HUDEP-2 (cell line): Measurements from ENCODE around the gene TMEM81.
A peak's percentile ranks its signal among the peaks of the same experiment; 100 is the strongest.

Source experiments
- DNase-seq, 76 experiments: peaks; one replicate each; lab custom pipeline; 2025; ENCODE audit not compliant: unreplicated experiment in 76 of 76; lab: John Stamatoyannopoulos, UW

Gene TMEM81

DNA sequence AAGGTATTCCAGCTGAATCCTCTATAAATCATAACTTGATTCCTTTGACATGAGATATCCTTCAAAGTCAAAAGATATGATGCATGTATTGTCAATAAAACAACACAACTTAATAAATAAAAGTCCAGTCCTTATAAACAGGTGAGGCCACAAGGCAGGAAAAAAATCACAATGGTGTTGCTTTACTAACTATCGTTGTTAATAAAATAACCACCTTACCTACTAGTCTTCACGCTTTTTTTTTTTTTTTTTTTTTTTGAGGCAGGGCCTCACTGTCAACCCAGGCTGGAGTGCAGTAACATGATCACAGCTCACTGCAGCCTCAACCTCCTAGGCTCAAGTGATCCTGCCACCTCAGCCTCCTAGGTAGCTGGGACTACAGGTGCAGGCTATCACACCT, at the start of gene TMEM81:
Gene TMEM81, minus strand, starts transcription at position 101 of the 400 bp plus-strand sequence. CDS start 140 bp downstream, outside the sequence.
- DNase-seq = no peak

GRCh38 chr1:205133287-205133686, 49.0 kb upstream of the TMEM81 start:
- no peak for DNase-seq

DNA sequence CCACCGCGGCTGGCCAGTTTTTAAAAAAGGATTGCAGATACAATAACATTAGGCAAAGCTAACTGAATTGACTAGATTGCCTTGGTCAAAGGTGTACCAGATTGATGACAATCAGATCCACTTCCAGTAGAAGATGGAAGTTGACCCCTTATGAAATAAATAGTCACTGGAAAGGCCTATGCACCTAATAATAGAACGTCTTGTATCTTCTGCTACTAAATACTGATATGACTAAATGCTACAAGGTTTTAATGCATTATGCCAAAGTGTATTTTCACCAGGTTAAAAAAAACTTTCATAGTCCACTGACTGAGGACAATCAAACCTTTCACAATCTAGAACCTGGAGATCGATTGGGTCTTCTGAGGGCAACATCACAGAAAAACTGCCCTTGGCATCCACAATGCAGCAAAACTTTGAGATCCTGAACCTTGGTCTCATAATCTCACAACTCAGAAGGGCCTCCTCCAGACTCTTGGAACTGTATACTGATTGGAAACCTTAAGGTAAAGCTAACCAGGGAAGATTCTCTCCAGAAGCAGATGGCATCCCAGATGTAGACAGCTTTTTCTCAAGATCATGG, 45.3 kb upstream of the TMEM81 start:
- DNase-seq = no peak

DNA sequence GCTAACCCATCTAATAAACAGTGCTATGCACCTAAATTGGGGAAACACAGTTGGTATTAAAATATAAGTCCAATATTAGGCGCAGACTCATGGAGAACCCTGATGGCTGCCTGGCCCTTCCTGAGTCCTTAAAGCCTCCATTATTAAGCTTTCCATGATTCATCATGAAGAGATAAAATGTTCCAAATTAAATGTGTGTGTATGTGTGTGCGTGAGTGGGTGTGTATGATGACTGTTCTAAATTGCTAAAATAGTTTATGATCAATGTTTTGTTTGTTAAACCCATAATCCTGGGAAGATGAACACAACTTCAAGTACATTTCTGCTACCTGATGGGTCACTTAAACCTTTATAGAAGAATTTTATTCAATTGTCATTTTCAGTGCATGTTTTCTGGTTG, 43.8 kb upstream of the TMEM81 start:
- no peak for DNase-seq

DNA sequence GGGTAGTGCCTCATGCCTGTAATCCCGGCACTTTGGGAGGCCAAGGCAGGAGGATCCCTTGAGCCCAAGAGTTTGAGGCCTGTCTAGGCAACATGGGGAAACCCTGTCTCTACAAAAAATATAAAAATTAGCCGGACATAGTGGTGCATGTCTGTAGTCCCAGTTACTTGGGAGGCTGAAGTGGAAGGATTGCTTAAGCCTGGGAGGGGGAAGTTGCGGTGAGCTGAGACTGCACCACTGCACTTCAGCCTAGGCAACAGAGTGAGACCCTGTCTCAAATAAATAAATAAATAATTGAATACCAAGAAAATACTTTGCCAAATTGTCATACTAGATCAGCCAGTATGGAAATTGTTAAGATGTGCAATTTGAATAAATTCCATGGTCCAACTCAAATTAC, 43.4 kb upstream of the TMEM81 start:
- no peak for DNase-seq

GRCh38 chr1:205124726-205125125, 40.5 kb upstream of the TMEM81 start:
- no peak for DNase-seq

DNA sequence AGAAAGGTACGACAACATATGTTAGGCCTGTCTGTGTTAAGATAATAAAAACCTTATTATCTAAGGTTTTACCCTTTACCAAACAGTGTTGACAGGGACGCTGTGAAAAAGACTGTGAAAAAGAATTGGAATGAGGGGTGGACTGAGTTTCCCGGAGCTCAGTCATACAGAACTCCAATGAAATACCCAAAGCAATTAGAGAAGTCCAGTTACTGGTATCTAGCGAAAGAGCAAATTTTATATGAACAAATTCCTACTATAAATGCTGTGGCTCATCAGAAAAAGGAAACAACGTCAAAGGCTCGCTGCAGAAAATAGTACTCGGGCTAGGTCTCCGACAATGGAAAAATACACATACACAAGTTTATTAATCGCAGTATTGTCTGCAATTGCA, 38.2 kb upstream of the TMEM81 start:
- peak in 1 of 76 experiments; percentile 9 for DNase-seq

- DNase-seq = peak in 75 of 76 experiments; percentile 53 to 99 (median 94)
Measured at GRCh38 chr1:205121660-205122488, 37.6 kb upstream of the TMEM81 start, which contains the start of gene RBBP5. Gene RBBP5, minus strand, starts transcription at chr1:205121978. Its CDS starts 105 bp downstream, at chr1:205121873.

GRCh38 chr1:205118752-205119151, 34.5 kb upstream of the TMEM81 start:
- no peak for DNase-seq

- no peak for DNase-seq
Measured at GRCh38 chr1:205111354-205111753, 27.1 kb upstream of the TMEM81 start.

DNA sequence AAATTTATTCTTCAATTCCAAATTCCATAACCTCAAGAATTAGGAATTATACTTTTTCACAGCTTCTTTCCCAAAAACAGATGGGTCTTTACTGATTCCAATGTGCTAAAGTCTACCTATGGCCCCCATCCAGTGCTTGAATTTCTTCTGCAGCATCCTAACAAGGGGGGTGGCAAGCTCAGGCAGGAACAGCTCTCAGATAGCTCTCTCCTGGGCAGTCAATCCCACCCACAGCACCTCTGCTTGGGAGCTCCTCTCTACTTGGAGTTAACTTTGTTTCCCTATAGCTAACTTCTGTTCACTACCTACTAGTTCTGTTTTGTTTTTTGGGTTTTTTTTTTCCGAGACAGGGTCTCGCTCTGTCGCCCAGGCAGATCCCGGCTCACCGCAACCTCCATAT, 25.5 kb upstream of the TMEM81 start:
- no peak for DNase-seq

DNA sequence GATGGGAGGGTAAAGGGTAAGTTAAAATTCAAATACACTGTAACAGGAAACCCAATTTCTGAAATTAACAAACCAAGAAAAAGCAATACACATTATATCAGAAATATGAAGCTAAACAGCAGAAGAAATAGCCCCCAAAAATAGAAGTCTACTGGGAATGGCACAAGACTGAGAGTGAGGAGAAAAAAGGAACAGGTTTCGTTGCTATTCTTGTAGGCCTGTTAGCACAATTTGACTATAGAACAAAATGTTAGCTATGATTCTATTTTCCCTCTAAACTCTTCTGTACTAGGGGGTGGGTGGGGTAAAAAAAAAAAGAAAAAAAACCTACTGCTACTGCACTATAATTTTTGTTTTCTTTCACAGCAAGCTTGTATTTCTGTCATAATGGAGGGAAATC, 25.0 kb upstream of the TMEM81 start:
- no peak for DNase-seq

GRCh38 chr1:205108464-205108863, 24.2 kb upstream of the TMEM81 start:
- DNase-seq = no peak

- no peak for DNase-seq
Measured at GRCh38 chr1:205107327-205107726, 23.1 kb upstream of the TMEM81 start.

DNA sequence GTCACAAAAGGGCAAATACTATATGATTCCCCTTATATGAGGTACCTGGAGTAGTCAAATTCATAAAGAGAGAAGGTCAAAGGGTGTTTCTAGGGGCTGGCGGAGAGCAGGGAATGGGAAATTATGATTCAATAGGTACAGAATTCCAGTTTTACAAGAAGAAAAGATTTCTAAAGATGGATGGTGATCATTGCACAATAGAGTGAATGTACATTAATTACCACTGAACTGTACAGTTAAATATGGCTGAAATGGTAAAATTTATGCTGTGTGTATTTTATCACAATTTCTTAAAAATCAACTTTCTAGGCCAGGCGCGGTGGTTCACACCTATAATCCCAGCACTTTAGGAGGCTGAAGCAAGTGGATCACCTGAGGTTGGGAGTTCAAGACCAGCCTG, 18.1 kb upstream of the TMEM81 start:
- DNase-seq = no peak

- DNase-seq = no peak
Measured at GRCh38 chr1:205098242-205098641, 14.0 kb upstream of the TMEM81 start.

DNA sequence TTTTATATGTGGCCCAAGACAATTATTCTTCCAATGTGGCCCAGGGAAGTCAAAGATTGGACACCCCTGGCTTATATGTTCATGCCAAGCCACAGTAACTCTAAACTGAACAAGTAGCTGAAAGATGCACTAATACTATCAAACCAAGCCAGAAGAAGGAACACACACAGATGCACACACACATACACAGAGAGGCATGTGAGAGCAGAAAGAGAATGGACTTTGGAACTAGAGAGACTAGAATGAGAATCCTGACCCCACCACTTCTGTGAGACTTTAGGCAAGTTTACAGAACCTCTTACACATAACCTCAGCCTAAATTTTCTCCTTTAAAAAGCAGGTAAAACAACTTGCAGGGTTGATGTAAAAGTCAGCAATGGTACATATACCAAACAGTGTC, 11.2 kb upstream of the TMEM81 start:
- DNase-seq = no peak

GRCh38 chr1:205091043-205091740, 6.9 kb upstream of the TMEM81 start:
- no peak for DNase-seq

DNA sequence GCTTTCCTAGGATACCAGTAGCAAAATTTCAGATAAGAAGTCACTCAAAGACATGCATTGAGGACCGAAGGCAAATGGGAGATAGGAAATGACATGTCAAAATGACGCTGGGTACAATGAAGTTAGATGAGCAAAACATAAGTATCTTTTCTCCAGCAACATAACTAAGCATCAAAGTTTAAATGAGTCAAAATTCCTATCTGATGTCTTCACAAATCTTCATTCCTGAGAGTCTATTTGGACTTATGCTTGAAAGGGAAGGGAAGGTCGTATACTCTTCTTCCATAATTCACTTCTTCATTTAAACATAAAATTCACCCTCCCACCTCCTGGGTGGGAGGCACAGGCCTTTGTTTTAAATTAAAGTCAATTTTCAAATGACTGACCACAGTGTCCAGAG, 4.1 kb upstream of the TMEM81 start:
- DNase-seq = no peak

- DNase-seq = no peak
Measured at GRCh38 chr1:205082431-205082830, 1.8 kb downstream of the TMEM81 start.

DNA sequence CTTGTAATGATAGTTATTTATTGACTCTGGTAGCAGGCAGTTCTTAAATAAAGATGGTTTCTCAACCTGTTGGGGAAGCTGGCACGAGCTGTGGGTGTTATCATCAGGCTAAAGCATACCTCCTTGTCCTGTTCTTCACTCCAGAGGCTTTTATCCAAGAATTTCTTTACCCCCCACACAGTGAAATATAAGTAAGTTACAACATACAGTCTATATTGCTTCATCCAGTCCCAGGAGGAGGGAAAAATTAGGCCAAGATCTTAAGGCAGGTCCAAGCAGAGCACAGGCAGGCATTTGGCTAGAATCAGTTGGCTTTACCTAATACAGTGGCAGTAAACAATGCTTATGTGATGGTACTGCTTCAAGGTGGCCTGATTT, 6.3 kb downstream of the TMEM81 start:
- no peak for DNase-seq
